CD14-positive monocyte (primary cell): Measurements from ENCODE around the gene TSPAN32. TPM values are rescaled to one million over a fixed set of nuclear protein-coding genes. Genes with fewer than 3 reads are reported as not detected.
"Not testable (repeated sequence)": the region's sequence is repeated elsewhere in the genome, so short reads cannot be mapped to it uniquely, and the experiment has no call there.

Experiments
- DNase-seq, 3 donors: peaks; one replicate each; pipeline ENCODE4 v3.0.0-alpha.2; 2011 to 2022
- H2AFZ ChIP-seq: 2 replicates; pipeline ENCODE4 v1.6.0; 2012; ENCODE audit warnings: mild to moderate bottlenecking, low read depth, low read length, inconsistent platforms; ENCODE audit not compliant: insufficient read depth, poor library complexity, severe bottlenecking
- H3K27ac ChIP-seq, 2 donors: 1 replicate in 1 of 2; 2 replicates in 1 of 2; pipeline ENCODE4 v1.5.1; 2012 to 2013; ENCODE audit warnings: low read length in 2 of 2, control low read depth in 1 of 2, inconsistent platforms in 1 of 2, low read depth in 1 of 2, mild to moderate bottlenecking in 1 of 2
- H3K27me3 ChIP-seq, 2 donors: one replicate each; pipeline versions ENCODE4 v1.6.0 to v1.6.1; 2011 to 2013; ENCODE audit warnings: low read length in 2 of 2; ENCODE audit not compliant: control insufficient read depth in 2 of 2, insufficient read depth in 2 of 2
- H3K36me3 ChIP-seq, 2 donors: replicated peaks in 1 of 2; 1 replicate in 1 of 2; 2 replicates in 1 of 2; pipeline versions ENCODE4 v1.5.1 to v1.6.1; 2012 to 2013; ENCODE audit warnings: low read length in 2 of 2, control low read depth in 1 of 2, inconsistent platforms in 1 of 2, mild to moderate bottlenecking in 1 of 2; ENCODE audit not compliant: insufficient read depth in 2 of 2, control insufficient read depth in 1 of 2
- H3K4me1 ChIP-seq, 2 donors: 1 replicate in 1 of 2; 2 replicates in 1 of 2; pipeline versions ENCODE4 v1.5.1 to v1.6.1; 2012 to 2013; ENCODE audit warnings: low read length in 2 of 2, control low read depth in 1 of 2, inconsistent platforms in 1 of 2, mild to moderate bottlenecking in 1 of 2, moderate library complexity in 1 of 2; ENCODE audit not compliant: insufficient read depth in 2 of 2, control insufficient read depth in 1 of 2
- H3K4me2 ChIP-seq: replicated peaks from 2 replicates; pipeline ENCODE3; 2012; ENCODE audit warnings: low read length, moderate library complexity, mild to moderate bottlenecking; ENCODE audit not compliant: poor library complexity, severe bottlenecking; ENCODE audit errors: extremely low read depth
- H3K4me3 ChIP-seq, 3 experiments: fragments of 200-600 bp in 1 of 3; sonication (generic) in 1 of 3; replicated peaks in 1 of 3; 1 replicate in 2 of 3; 2 replicates in 1 of 3; pipeline ENCODE4 v1.5.1; 2011 to 2013; ENCODE audit warnings: low read length in 3 of 3, mild to moderate bottlenecking in 3 of 3, control low read depth in 2 of 3, low read depth in 2 of 3, inconsistent platforms in 1 of 3, moderate library complexity in 1 of 3
- H3K79me2 ChIP-seq: 2 replicates; pipeline ENCODE4 v1.6.0; 2012; ENCODE audit warnings: mild to moderate bottlenecking, control low read depth, inconsistent platforms, low read length, moderate library complexity; ENCODE audit not compliant: insufficient read depth
- H3K9ac ChIP-seq: 2 replicates; pipeline ENCODE4 v1.6.0; 2017; ENCODE audit warnings: low read length, mild to moderate bottlenecking; ENCODE audit not compliant: insufficient read depth, poor library complexity, severe bottlenecking
- H3K9me3 ChIP-seq, 2 donors: replicated peaks in 1 of 2; 1 replicate in 1 of 2; 2 replicates in 1 of 2; pipeline versions ENCODE4 v1.5.1 to v1.6.1; 2012 to 2013; ENCODE audit warnings: low read length in 2 of 2, control low read depth in 1 of 2; ENCODE audit not compliant: control insufficient read depth in 1 of 2, insufficient read depth in 1 of 2
- H4K20me1 ChIP-seq: 2 replicates; pipeline ENCODE4 v1.6.0; 2012; ENCODE audit warnings: mild to moderate bottlenecking, low read length, control low read depth, moderate library complexity; ENCODE audit not compliant: insufficient read depth
- H3K27ac Mint-ChIP-seq, 7 donors: one replicate each; pipeline ENCODE4 v1.8.0; 2020; ENCODE audit warnings: mild to moderate bottlenecking in 7 of 7, mixed read lengths in 7 of 7, moderate library complexity in 6 of 7, inconsistent platforms in 2 of 7
- H3K27me3 Mint-ChIP-seq, 3 donors: one replicate each; pipeline ENCODE4 v1.8.0; 2021 to 2022; ENCODE audit warnings: low read depth in 3 of 3, mild to moderate bottlenecking in 3 of 3, mixed read lengths in 3 of 3, moderate library complexity in 3 of 3, inconsistent platforms in 1 of 3
- H3K36me3 Mint-ChIP-seq, 2 donors: one replicate each; pipeline ENCODE4 v1.8.0; 2020; ENCODE audit warnings: mixed read lengths in 2 of 2, inconsistent platforms in 1 of 2, mild to moderate bottlenecking in 1 of 2
- H3K4me1 Mint-ChIP-seq: one replicate; pipeline ENCODE4 v1.8.0; 2020; ENCODE audit warnings: mild to moderate bottlenecking, mixed read lengths
- H3K4me3 Mint-ChIP-seq, 2 donors: one replicate each; pipeline ENCODE4 v1.8.0; 2020; ENCODE audit warnings: mild to moderate bottlenecking in 2 of 2, mixed read lengths in 2 of 2, moderate library complexity in 1 of 2
- H3K9me3 Mint-ChIP-seq, 7 donors: one replicate each; pipeline ENCODE4 v1.8.0; 2020 to 2022; ENCODE audit warnings: mixed read lengths in 7 of 7, mild to moderate bottlenecking in 6 of 7, moderate library complexity in 6 of 7, inconsistent platforms in 2 of 7
- WGBS: methylation state at CpG from one replicate; pipeline ENCODE4 v1.1.5; 2013; ENCODE audit warnings: missing lambda C conversion rate; ENCODE audit not compliant: insufficient coverage; 5-methylcytosine and 5-hydroxymethylcytosine counted together
- intact Hi-C, 2 donors: fragments of 100-400 bp; cut with micrococcal nuclease; formaldehyde crosslinking; loops; one replicate each; pipeline versions ENCODE4 v1.15.0 to v1.15.1; 2023
- polyA plus RNA-seq, 3 donors: library from polyadenylated mRNA; depleted of rRNA in 1 of 3; unstranded in 2 of 3; stranded (reverse) in 1 of 3; fragments of 300-500 nt in 2 of 3; fragments of >200 nt in 1 of 3; fragmentation: Illumina TruSeq in 2 of 3; gene quantifications; 1 replicate in 2 of 3; 2 replicates in 1 of 3; pipeline ENCODE4 v1.2.3, GENCODE V29; 2012 to 2021
- TF ChIP-seq, protein P1 (sequence below): fragments of 200-600 bp; IDR thresholded peaks from one replicate; pipeline ENCODE4 v1.8.0; 2022; ENCODE audit warnings: antibody characterized with exemption, mild to moderate bottlenecking

TSPAN32 gene
- polyA plus RNA-seq, 3 donors = 34.8 to 136 (median 82.5) TPM

DNA sequence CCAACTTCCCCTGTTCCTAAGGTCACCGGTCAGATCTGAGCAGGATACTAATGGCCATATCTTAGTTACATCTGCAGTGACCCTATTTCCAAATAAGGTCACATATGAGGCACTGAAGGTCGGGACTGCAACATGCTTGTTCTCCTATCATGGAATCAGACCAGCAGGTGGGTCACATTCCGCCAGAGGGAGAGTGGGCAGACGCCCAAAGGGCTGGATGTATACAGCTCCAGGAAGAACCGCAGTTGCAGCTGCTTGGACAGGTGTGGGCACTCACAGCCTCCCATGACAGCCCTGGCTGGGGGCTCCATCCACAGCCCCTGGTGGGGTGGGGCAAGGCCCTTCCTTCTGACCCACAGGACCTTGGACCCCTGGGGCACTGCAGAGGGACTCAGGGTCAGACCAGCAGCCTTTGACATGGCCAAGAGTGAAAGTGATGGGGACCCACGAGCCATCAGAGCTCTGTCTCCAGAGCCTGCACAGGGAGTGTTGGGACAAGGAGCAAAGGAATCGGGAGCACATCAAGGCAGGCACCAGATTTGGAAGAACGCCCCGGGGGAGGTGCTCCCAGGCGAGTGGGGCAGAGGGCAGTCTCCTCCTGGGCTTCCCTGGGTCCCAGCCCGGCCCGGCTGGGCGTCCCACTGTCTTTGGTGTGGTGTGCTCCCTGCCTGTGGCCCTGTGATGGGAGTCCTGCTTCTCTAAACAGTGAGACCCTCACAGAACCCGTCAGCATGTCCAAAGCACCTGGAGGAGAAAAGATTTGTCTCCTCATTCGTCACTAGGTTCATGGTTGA, 62.0 kb downstream of the TSPAN32 start:
- H3K36me3 ChIP-seq = no peaks in the 10 kb centered on the region
- no peak overlapping the region for H3K27ac ChIP-seq
- Mint-ChIP-seq H3K4me1 (peaks cover 5% of the 10 kb centered on the region), H3K27ac (no peak overlapping the region), H3K36me3 (no peaks in the 10 kb centered on the region), H3K27me3 (peaks cover 16 to 33% (median 17%) of the 10 kb centered on the region in 3 donors), H3K9me3 (peaks cover 0 to 3% (median 0%) of the 10 kb centered on the region in 7 donors), H3K4me3 (no peak overlapping the region)
- no peaks in the 10 kb centered on the region for H4K20me1 ChIP-seq
- H3K9me3 ChIP-seq = no peaks in the 10 kb centered on the region
- 97% methylated on average over 12 of the region's 15 CpGs for WGBS
- TF ChIP-seq, protein P1, sequence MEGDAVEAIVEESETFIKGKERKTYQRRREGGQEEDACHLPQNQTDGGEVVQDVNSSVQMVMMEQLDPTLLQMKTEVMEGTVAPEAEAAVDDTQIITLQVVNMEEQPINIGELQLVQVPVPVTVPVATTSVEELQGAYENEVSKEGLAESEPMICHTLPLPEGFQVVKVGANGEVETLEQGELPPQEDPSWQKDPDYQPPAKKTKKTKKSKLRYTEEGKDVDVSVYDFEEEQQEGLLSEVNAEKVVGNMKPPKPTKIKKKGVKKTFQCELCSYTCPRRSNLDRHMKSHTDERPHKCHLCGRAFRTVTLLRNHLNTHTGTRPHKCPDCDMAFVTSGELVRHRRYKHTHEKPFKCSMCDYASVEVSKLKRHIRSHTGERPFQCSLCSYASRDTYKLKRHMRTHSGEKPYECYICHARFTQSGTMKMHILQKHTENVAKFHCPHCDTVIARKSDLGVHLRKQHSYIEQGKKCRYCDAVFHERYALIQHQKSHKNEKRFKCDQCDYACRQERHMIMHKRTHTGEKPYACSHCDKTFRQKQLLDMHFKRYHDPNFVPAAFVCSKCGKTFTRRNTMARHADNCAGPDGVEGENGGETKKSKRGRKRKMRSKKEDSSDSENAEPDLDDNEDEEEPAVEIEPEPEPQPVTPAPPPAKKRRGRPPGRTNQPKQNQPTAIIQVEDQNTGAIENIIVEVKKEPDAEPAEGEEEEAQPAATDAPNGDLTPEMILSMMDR = no peak
- DNase-seq = no peak
- H3K9ac ChIP-seq = no peak overlapping the region
- H3K4me3 ChIP-seq = no peak overlapping the region
- H2AFZ ChIP-seq = no peak overlapping the region
- intact Hi-C loops = no loop called here
- no peak overlapping the region for H3K4me2 ChIP-seq
- no peaks in the 10 kb centered on the region for H3K79me2 ChIP-seq
- no peaks in the 10 kb centered on the region for H3K4me1 ChIP-seq
- peaks cover 0 to 2% of the 10 kb centered on the region in 2 donors for H3K27me3 ChIP-seq

DNA sequence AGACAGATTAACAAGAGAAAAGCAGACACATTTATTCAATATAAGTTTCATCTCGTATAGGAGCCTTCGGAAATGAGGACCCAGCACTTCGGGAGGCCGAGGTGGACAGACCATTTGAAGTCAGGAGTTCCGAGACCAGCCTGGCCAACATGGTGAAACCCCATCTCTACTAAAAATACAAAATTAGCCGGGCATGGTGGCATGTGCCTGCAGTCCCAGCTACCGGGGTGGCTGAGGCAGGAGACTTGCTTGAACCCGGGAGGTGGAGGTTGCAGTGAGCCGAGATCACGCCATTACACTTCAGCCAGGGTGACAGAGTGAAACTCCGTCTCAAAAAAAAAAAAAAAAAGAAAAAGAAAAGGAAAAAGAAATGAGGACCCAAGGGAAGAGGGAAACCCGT, 62.6 kb downstream of the TSPAN32 start:
- 96% methylated on average over 9 of the region's 12 CpGs for WGBS
- H3K4me2 ChIP-seq, H3K79me2 ChIP-seq, H4K20me1 ChIP-seq, H3K4me1 Mint-ChIP-seq, H3K27ac ChIP-seq, DNase-seq, H3K36me3 ChIP-seq, H3K4me3 Mint-ChIP-seq, H3K36me3 Mint-ChIP-seq, H2AFZ ChIP-seq, H3K4me3 ChIP-seq, H3K9ac ChIP-seq, H3K4me1 ChIP-seq, H3K27ac Mint-ChIP-seq, H3K9me3 Mint-ChIP-seq, H3K27me3 ChIP-seq, intact Hi-C loops, H3K9me3 ChIP-seq: not testable (repeated sequence)
- peaks cover 18 to 33% (median 19%) of the 10 kb centered on the region in 3 donors for H3K27me3 Mint-ChIP-seq
